ENCODE data around the gene CD164L2.
A peak's percentile ranks its signal among the peaks of the same experiment; 100 is the strongest.

CD164L2 gene

DNA sequence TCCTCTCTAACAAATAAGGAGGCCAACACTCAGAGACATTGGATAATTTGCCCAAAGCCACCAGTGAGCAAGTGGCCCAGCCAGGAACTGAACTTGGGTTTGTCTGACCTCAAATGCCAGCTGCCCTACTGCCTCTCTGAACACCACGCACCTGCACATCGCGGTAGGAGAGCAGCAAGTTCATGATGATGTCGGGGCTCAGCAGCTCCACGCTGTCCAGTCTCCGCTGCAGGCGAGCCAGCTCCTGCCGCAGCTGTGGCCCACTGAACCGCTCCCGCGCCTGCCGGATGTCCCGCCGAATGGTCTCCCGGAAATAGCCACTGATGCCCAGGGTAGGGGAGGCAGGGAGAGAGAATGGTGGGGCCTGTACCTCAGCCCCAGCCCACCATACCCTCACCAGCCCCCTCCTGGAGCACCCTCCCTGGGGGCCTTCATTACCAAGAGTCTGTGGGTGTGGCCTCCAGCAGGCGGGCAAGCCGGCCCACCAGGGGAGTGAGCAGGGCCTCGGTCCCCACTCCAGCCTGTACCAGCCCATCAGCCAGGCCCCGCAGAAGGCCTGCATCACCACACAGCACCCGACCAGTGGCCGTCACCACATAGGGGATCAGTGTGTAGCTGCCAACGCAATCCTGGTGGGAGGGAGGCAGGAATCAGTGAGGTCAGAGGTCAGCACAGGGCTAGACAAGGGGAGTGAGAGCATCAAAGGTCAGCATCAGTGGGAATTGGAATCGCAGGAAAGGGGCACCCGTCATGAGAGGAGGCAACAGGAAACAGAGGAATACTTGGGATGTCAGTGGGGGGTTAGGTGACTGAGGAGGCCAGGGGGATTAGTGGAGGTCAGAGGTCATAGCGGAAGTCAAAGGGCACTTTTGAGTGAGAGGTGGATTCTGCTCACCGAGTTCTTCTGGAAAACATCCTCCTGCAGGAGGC, 19.1 kb downstream of the CD164L2 start:
- DNase-seq (ENCODE audit: low spot score), result no peak

DNA sequence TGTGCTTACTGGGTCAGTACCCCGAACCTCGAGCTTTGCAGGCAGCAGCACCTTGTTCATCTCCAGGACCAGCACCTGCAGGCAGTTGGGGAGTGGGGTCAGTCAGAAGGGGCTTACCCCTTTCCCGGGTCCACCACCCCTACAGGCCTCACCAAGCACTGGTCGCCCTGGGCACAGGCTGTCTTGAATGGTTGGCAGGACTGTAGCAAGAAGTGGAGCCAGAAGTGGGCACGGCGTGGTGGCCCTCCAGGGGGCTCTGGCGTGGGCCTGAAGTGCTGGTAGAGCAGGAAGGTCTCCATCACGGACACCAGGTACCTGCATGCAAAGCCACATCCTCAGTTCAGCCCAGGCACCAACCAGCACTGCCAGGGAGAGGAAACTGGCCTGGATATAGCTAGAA, 21.6 kb downstream of the CD164L2 start:
- DNase-seq (ENCODE audit: low spot score), result no peak

DNA sequence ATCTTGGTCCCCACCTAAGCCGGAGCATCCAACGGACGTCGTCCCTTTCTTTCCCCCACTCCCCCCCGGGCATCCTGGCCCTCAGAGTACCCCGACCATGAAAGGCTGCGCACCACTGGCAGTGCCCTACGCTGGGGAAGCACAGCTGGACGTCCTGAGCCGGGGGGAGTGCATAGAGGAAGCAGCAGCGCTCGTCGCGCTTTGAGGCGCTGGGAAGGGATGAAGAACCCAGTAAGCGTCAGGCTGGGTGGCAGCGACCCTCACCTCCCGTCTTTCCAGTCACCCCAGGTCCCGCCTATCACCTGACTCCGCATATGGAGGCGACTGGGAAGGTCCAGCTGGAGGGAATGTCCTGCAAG, 22.1 kb downstream of the CD164L2 start:
- DNase-seq (ENCODE audit: low spot score), result no peak

DNA sequence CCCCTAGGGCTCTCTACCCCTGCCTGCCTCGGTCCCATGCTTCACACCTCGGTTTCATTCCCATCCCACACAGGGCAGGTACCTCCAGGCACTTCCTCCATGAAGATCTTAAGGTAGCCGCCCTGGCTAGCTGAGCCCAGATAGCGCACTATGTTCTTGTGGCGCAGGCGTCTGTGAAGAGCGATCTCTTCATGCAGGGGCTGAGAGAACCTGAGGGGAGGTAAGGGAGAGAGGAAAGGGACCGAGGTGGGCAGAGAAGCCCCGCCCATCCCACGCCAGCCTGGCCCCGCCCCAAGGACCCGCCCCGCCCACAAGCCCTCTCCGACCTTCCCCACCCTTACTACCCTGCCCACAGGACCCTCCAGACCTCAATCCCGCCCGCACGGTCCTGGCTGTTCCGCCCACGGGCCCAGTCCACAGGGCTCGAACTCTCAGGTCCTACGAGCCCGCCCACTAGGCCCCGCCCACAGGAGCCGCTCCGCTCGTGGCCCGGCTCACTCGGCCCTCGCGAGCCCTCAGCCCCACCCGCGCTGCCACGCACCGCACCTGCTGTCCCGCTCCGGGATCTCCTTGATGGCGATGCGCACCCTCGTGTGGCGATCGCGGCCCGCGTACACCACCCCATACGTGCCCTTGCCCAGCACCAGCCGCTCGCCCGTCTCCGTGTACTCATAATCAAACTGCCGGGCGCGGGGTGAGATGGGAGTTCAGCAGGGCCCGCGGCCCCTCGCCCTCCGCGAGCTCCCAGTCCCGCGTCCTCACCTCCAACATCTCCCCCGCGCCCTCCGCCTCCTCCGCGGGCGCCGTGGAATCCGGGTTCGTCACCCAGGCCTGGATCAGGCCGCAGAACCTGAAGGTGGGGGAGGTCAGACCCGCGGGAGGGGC, 22.7 kb downstream of the CD164L2 start:
- DNase-seq (ENCODE audit: low spot score), result no peak

DNA sequence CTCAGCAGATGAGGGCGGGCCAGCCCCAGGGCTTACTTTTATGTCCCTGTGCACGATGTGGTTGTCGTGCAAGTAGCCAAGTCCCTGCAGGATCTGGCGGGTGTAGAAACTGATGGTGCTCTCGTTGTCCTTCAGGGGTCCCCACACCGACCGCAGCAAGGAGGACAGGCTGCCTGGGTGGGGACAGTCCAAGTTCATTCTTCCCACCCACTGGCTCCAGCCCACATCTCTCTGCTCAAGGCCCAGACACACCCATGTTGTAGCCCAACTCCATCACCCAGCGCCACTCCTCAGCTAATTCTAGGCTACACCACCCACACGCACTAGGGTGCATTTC, 23.3 kb downstream of the CD164L2 start:
- DNase-seq (ENCODE audit: low spot score), result no peak

DNA sequence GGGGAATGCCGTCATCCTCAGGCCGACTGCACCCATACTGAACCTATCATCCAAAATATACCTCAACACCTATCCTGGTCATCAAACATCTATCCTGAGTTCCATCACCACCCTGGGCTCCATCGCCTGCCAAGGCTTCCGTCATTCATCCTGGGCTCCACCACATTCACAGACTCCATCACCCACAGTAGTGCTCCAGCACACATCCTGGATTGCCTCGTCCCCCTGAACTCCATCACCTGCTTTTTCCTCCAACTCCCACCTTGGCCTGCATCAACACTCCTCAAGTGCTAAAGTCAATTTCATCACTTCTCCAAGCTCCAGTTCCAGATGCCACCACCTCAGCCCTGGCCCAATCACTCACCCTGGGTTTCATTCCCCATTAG, 24.2 kb downstream of the CD164L2 start:
- DNase-seq (ENCODE audit: low spot score), result no peak

DNA sequence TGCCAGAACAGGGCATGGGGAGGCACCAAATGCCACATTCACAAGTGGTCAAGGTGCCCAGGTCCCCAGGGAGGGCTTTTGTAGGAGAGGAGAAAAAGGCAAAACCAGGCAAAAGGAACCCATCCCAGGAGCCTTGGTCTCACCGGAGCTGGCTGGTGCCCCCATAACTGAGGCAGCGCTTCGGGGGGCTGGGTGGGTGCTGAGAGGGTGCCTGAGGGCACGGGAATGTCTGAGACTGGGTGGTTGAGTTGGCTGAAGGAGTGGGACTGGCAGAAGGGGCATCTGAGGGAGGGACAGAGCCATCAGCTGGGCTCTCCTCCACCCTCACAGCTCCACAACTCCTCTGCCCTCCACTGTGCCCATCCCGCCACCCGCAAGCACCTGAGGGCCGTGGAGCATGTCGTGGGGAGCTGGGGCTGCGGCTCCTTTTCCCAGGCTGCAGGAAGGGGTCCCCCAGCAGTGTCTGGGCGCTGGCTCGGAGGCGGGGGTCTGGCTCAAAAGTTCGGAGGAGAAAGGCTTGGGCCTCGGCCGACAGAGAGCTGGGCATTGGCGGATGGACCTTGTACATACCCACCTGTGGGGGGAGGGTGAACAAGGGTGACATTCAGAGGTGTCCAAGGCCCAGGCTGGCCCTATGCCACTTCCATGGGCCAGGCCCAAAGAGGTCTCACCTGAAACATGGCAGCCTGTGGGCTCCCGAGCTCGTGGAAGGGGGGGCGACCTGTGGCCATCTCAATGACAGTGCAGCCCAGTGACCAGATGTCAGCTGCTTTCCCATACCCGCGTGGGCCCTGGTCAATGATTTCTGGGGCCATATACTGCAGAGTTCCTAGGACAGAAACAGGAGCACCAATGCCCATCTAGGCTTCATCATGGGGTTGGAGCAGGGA, 24.9 kb downstream of the CD164L2 start:
- DNase-seq (ENCODE audit: low spot score), result no peak

DNA sequence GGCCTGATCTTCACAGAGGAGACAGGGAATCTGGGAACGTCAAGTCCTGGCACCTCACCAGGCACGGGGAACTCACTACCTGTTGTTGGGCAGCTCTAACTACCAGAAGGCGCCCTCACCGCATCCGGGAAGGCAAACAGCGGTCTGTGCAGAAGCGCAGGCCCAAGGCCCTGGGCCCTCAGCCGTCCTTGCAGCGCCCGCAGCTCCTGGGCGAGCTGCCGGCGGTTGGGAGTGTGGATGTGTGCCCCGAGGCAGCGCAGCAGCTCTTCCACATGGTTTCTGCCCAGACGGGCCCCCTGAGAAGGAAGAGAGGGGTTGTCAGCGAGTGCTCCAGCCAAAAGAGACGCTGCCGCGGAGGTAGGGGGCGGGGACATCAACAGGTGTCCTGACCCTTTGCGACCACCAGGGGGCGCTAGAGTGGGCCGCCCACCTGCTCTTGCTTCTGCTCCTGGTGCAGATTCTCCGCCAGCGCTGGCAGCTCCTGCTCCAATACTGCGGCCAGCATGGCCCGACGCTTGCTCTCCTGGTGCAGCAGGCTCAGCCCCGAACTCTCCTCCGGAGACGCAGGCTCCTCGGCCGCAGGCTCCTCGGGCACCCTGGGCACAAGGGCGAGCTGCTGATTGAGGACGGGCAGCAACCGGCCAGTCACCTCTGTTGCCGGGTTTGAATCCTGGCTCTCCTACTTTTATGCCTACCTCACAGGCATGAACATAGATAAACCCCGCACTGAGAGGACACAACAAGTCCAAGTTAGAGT, 25.7 kb downstream of the CD164L2 start:
- peak; percentile 32 for DNase-seq (ENCODE audit: low spot score)

DNA sequence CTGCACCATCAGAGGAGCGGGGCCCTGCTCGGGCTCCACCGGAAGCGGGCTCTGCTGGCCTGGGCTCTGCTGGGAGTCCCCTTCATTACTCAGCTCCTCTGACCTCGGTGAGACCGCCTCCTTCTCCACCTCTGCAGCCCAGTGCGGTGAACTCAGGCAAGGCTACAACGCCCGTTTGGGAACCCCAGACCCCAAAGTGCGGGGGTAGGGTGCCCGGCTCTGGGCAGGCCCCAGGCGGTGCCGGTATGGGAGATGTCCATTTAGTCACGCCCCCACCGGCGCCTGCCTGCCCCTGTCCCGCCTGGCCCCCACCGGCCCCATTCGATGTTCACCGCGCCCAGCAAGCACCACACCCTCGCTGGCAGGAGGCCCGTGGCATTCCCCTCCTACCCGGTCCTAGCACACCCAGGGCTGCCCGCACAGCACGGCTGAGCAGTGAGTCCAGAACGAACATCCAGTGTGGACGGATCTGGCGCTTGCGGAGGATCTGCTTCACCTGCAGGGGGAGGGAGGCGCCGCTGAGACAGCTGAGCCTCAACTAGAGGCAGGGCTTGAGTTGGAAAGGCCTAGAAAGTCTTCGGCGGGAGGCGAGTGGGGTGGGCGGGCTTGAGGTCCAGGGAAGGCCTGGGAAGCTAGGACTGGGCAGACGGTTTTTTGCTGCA, 26.4 kb downstream of the CD164L2 start:
- DNase-seq (ENCODE audit: low spot score), result no peak

DNA sequence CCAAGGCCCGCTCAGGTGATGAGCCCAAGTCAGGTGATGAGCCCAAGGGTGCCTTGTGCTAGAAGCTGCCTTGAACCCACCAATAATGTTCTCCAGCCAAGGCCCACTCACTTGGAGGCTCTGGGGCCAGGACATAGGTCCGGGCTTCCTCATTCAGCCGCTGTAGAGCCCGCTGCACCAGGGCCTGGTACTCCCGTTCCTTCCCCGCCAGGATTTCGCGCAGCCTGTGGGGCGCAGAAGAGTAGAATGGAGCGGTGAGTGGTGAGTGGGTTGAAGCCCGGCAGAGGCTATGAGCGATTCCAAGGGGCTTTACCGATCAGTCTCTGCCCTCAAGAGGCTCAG, 26.9 kb downstream of the CD164L2 start:
- DNase-seq (ENCODE audit: low spot score), result no peak

DNA sequence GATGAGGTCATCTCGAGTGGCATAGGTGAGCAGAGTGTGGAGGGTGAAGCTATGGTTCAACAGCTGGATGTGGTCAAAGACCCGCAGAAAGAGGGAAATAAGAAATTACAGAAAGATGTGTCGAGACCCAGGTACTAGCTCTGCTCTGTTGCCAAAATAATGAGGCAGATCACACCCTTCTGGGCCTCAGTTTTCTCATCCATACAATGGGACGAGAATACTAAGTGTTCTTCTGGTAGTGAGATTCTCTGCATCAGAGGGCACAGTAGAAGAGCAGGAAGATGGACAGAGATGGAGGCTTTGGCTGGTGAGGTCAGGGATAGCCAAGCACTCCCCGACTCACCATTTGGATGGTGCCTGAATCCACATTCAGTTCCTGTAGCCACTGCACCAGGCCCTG, 27.4 kb downstream of the CD164L2 start:
- DNase-seq (ENCODE audit: low spot score), result no peak

DNA sequence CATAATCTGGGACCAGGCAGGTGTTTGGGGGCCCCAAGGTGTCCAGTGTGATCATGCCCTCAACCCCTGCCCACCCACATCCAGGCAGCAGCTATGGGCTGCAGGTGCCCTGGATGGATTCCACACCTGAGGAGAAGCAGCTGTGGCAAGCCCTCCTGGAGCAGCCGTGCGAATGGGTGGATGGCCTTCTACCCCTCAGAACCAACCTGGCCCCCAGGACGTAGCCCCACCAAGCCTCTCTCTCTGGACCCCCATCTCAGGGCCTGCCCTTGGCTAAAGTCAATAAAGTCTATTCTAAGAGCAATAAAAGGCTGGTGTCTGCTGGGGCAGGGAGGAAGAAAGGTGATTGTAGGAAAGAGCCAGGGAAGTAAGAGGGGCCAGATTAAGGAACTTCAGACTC, 29.5 kb downstream of the CD164L2 start:
- DNase-seq (ENCODE audit: low spot score), result no peak

DNA sequence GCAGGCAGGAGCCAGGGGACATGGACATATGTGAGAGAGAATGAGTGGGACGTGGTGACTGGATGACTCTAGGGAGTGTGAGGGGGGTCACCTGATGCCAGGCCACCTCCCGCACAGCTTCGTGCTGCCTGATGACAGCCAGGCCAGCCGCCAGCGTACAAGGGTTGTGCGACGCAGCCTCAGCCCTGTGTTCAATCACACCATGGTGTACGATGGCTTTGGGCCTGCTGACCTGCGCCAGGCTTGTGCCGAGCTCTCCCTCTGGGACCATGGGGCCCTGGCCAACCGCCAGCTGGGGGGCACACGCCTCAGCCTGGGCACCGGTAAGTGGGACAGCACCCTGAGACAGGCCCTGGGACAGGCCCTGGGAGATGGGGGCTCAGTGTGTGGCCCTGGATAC, 30.0 kb downstream of the CD164L2 start:
- DNase-seq (ENCODE audit: low spot score), result no peak

DNA sequence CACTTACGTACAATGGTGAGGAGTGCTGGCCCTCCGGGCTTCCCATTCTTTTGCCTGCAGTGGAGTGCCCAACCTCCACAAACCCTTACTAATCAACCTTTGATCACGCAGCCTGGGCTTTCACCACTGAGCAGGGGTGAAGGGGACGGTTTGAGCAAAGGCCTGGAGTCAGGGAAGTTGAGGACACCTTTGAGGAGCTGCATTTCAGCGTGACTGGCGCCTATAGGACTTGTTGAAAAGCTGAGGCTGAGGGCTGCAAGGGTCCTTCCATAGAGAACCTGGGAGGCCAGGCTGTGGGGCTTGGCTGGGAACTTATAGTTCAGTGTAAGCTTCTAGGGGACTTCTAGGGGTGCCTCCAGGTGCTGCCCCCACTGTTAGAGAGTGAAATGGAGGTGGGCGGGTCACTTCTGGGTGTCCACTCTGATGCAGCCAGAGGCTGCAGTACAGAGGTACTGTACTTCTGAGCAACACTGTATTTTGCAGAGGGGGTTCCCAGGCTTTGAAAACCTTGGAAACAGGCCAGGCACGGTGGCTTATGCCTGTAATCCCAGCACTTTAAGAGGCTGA, 31.5 kb downstream of the CD164L2 start:
- DNase-seq (ENCODE audit: low spot score), result no peak

DNA sequence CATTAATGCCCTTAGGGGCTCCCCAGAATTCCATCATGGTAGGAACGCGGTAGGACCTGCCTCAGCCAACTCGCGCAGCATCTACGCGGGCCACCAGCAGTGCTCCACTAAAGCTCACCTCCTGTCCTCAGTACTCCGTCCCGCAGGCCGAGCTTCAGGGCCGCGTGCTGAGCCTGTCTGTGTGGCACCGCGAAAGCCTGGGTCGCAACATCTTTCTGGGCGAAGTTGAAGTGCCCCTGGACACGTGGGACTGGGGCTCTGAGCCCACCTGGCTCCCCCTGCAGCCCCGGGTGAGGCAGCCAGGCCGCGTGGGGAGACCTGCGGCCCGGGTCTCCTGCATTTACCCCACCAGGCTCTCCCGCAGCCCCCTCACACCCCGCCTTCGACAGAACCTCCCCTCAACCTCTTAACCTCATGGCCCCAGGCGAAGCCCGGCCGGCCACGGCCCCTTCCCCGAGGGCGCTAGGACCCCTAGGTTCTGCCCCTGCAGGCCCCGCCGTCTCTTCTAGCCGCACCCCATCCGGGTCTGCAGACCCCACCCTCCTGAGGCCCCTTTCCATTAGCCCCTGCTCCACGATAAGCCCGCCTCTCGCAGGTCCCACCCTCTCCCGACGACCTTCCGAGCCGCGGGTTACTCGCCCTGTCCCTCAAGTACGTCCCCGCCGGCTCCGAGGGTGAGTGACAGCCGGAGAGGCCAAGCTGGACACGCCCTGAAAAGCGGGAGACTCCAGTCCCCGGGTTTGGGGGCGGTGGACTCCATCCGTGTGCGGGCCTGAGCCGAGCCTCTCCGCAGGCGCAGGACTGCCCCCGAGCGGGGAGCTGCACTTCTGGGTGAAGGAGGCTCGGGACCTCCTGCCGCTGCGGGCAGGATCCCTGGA, 32.2 kb downstream of the CD164L2 start:
- DNase-seq (ENCODE audit: low spot score), result no peak

DNA sequence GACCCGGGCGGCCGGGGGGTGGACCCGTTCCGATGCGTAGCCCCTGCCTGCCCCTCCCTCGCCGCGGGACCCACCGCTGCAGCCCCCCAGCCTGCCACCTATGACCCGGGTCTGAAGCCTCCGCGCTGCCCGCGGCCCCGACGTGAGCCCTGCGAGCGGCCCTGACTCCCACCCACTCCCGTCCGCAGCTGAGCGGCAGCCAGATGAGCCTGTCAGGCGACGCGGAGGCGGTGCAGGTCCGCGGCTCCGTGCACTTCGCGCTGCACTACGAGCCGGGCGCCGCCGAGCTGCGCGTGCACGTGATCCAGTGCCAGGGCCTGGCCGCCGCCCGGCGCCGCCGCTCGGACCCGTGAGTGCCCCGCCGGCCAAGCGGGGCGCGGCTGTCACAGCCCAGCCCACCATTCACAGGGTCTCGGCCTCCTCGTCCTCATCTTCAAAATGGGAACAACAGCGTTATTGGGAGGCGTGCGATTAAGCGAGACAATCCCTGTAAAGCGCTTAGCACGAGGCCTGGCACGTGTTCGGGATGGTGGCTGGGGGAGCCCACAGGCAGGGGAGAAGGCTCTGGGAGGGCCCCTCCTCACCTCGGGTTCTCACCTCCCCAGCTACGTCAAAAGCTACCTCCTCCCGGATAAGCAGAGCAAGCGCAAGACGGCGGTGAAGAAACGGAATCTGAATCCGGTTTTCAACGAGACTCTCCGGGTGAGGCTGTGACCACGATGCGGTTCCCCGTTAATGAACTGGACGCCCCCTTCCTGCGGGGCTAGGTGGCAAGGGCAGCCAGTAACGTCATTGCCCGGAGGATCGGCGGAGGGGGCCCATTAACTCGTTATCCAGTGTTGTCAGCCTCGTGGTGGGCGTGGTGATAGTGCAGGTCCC, 33.1 kb downstream of the CD164L2 start:
- DNase-seq (ENCODE audit: low spot score), result no peak

DNA sequence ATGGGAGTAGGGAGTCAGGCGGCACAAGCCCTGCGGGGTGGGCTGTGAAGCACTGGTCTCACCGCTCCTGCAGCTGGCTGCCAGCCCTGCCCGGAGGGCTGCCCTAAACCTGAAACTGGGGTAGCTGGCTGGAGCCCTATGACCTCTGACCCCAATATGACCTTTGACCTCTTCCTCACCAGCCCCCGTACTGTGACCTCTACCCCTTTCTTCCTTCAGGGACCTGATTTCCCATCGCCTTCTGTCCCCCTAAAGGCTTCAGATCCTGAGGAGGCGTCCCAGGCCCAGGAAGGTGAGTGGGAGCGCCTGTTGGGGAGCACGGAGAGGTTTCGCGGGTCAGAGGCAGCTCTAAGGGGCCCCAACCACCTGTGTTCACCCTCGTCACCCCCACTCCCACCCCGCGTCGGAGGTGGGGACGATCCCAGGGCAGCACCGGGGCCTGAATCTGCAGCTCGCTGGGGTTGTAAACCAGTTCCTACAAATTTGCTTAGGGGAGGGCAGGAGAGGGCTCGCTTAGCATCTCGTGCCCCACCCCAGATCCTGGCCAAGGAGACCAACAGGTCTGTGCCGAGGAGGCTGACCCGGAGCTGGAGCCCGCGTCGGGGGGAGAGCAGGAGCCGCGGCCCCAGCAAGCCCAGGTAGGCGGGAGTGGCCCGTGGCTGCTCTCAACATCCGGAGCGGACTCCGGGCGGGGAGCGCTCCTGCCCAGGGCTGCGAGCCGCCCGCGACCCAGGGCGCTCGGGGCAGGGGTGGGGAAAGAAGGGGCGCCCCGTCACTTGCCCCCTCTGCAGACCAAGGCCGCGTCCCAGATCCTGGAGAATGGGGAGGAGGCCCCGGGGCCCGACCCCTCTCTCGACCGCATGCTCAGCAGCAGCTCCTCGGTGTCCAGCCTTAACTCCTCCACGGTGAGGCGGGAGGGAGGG, 34.0 kb downstream of the CD164L2 start:
- no peak for DNase-seq (ENCODE audit: low spot score)

Measured in globus pallidus (tissue), 1 donor.